GM23338 (cell line): ENCODE results near the gene WBP2NL.

Experiments
- CREB1 ChIP-seq: fragments of 250-450 bp; sonication (Bioruptor Pico); IDR thresholded peaks from 2 replicates; pipeline ENCODE4 v1.5.0; 2020; ENCODE audit warnings: low read depth, mild to moderate bottlenecking, moderate library complexity
- CTCF ChIP-seq, 2 experiments: fragments of 200-600 bp in 1 of 2; sonication (generic) in 1 of 2; conservative IDR thresholded peaks; 2 replicates each; pipeline versions ENCODE4 v1.5.1 to v1.6.1; 2016 to 2017; ENCODE audit warnings: antibody characterized with exemption in 2 of 2, low read depth in 2 of 2, mild to moderate bottlenecking in 2 of 2, moderate library complexity in 1 of 2
- ETS1 ChIP-seq: IDR thresholded peaks from 2 replicates; pipeline ENCODE4 v1.6.1; 2016; ENCODE audit warnings: antibody characterized with exemption
- EZH2 ChIP-seq: fragments of 200-600 bp; sonication (generic); IDR thresholded peaks from one replicate; pipeline ENCODE4 v1.8.0; 2017; ENCODE audit warnings: antibody characterized with exemption, mild to moderate bottlenecking, low read depth; ENCODE audit not compliant: unreplicated experiment
- EZH2phosphoT487 ChIP-seq: fragments of 200-600 bp; sonication (generic); IDR thresholded peaks from one replicate; pipeline ENCODE4 v1.8.1; 2018; ENCODE audit warnings: antibody characterized with exemption; ENCODE audit not compliant: unreplicated experiment
- JUNB ChIP-seq: IDR thresholded peaks from one replicate; pipeline ENCODE4 v1.6.1; 2016; ENCODE audit warnings: antibody characterized with exemption; ENCODE audit not compliant: unreplicated experiment
- POLR2AphosphoS5 ChIP-seq: IDR thresholded peaks from 2 replicates; pipeline ENCODE4 v1.6.1; 2016; ENCODE audit warnings: antibody characterized with exemption, low read depth
- STAT1 ChIP-seq: IDR thresholded peaks from one replicate; pipeline ENCODE4 v1.6.1; 2016; ENCODE audit warnings: antibody characterized with exemption; ENCODE audit not compliant: unreplicated experiment
- ZNF114 ChIP-seq: fragments of 250-450 bp; sonication (Bioruptor Pico); IDR thresholded peaks from 2 replicates; pipeline ENCODE4 v1.5.0; 2020; ENCODE audit warnings: mild to moderate bottlenecking, moderate library complexity
- TF ChIP-seq, protein P1 (sequence below): IDR thresholded peaks from one replicate; pipeline ENCODE4 v1.6.1; 2018; ENCODE audit warnings: antibody characterized with exemption; ENCODE audit not compliant: unreplicated experiment

DNA sequence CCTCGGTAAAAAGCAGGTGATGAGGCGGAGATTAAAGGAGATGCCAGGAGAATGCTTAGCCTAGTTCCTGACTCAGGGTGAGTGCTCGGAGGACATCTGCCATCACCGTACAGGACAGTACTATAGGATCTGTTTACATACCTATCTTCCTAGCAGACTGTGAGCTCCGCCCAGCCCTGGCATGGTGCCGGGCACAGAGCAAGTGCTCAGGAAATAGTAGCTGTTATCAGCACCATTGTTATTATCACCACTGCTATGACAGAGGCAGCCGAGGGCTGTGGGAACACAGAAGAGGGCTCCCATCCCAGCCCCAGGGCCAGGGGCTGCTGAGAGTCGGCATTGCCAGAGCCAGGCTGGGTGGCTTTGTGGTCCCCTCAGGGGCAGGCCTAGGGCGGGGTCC is 30.0 kb upstream of the WBP2NL start:
- no peak for TF ChIP-seq ETS1
- TF ChIP-seq CTCF (conservative IDR thresholded peaks at IDR 0.05; ENCODE audit: low read depth in 2 of 2) = no peak
- no peak for TF ChIP-seq EZH2
- TF ChIP-seq JUNB = no peak
- TF ChIP-seq CREB1 (CRISPR knock-in tag) = no peak
- TF ChIP-seq EZH2phosphoT487 = no peak
- TF ChIP-seq, protein P1, sequence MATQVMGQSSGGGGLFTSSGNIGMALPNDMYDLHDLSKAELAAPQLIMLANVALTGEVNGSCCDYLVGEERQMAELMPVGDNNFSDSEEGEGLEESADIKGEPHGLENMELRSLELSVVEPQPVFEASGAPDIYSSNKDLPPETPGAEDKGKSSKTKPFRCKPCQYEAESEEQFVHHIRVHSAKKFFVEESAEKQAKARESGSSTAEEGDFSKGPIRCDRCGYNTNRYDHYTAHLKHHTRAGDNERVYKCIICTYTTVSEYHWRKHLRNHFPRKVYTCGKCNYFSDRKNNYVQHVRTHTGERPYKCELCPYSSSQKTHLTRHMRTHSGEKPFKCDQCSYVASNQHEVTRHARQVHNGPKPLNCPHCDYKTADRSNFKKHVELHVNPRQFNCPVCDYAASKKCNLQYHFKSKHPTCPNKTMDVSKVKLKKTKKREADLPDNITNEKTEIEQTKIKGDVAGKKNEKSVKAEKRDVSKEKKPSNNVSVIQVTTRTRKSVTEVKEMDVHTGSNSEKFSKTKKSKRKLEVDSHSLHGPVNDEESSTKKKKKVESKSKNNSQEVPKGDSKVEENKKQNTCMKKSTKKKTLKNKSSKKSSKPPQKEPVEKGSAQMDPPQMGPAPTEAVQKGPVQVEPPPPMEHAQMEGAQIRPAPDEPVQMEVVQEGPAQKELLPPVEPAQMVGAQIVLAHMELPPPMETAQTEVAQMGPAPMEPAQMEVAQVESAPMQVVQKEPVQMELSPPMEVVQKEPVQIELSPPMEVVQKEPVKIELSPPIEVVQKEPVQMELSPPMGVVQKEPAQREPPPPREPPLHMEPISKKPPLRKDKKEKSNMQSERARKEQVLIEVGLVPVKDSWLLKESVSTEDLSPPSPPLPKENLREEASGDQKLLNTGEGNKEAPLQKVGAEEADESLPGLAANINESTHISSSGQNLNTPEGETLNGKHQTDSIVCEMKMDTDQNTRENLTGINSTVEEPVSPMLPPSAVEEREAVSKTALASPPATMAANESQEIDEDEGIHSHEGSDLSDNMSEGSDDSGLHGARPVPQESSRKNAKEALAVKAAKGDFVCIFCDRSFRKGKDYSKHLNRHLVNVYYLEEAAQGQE = no peak
- TF ChIP-seq POLR2AphosphoS5 = no peak
- TF ChIP-seq ZNF114 = no peak
- no peak for TF ChIP-seq STAT1
